GM12878 (cell line): ENCODE results near the gene TMEM182.

Source experiments
- BCLAF1 ChIP-seq: fragments of 450-650 bp; IDR thresholded peaks from 2 replicates; pipeline ENCODE4 v1.6.1; 2017; ENCODE audit warnings: antibody characterized with exemption, mild to moderate bottlenecking, moderate library complexity
- CEBPB ChIP-seq, 2 experiments: fragments of 150-350 bp in 1 of 2; IDR thresholded peaks; 2 replicates each; pipeline ENCODE4 v1.6.1; 2012 to 2014; ENCODE audit warnings: low read depth in 2 of 2, low read length in 2 of 2, borderline replicate concordance in 1 of 2, inconsistent platforms in 1 of 2
- CTCF ChIP-seq, 3 experiments: IDR thresholded peaks in 2 of 3; conservative IDR thresholded peaks in 1 of 3; 2 replicates each; pipeline ENCODE4 v1.5.1; 2011; ENCODE audit warnings: low read depth in 3 of 3, low read length in 3 of 3, mild to moderate bottlenecking in 3 of 3, control low read depth in 2 of 3, moderate library complexity in 2 of 3, inconsistent platforms in 1 of 3, mixed read lengths in 1 of 3; ENCODE audit not compliant: control insufficient read depth in 2 of 3, insufficient read depth in 1 of 3; ENCODE audit errors: extremely low read depth in 1 of 3
- GATAD2B ChIP-seq: fragments of 450-650 bp; conservative IDR thresholded peaks from 2 replicates; pipeline ENCODE4 v1.6.1; 2017; ENCODE audit warnings: low read depth, mild to moderate bottlenecking, moderate library complexity
- MAX ChIP-seq: IDR thresholded peaks from 2 replicates; pipeline ENCODE4 v1.6.1; 2012; ENCODE audit warnings: low read depth, low read length, improper control_type of control experiment
- RAD21 ChIP-seq: IDR thresholded peaks from 2 replicates; pipeline ENCODE4 v1.6.1; 2011; ENCODE audit warnings: mild to moderate bottlenecking, low read depth, low read length, moderate library complexity; ENCODE audit not compliant: insufficient read depth
- SP1 ChIP-seq: IDR thresholded peaks from one replicate; pipeline ENCODE4 v1.6.1; 2011; ENCODE audit warnings: low read depth, low read length
- SRF ChIP-seq, 2 experiments: IDR thresholded peaks; 2 replicates each; pipeline ENCODE4 v1.6.1; 2011; ENCODE audit warnings: low read depth in 2 of 2, low read length in 2 of 2, mild to moderate bottlenecking in 1 of 2, moderate library complexity in 1 of 2
- TAF1 ChIP-seq: IDR thresholded peaks from 2 replicates; pipeline ENCODE4 v1.6.1; 2011; ENCODE audit warnings: mild to moderate bottlenecking, low read depth, low read length, borderline replicate concordance
- USF2 ChIP-seq: IDR thresholded peaks from 2 replicates; pipeline ENCODE4 v1.6.1; 2011; ENCODE audit warnings: low read depth, low read length, improper control_type of control experiment, borderline replicate concordance
- ZBED1 ChIP-seq: IDR thresholded peaks from 2 replicates; pipeline ENCODE4 v1.6.1; 2016; ENCODE audit warnings: borderline replicate concordance
- ZZZ3 ChIP-seq: IDR thresholded peaks from 2 replicates; pipeline ENCODE4 v1.6.1; 2011; ENCODE audit warnings: low read depth; ENCODE audit not compliant: control insufficient read depth, insufficient read length

DNA sequence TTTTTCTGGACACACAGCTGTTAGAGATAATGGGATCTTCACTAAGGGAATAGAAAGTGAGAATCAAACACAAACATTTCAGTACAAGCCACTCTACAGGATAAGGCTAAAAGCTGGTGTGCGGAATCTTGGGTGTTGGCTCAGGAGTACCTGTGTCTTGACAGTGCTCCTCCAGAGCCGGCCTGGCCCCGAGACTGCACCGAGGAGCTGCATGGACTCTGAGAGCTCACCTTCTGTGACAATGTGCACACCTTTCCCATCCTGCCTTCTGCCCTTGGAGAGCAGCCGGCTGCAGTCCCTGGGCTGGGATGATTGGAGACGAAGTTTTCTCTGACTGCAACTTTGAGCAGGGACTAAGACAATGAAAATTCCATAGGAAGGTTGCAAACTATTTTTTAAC, 89.1 kb downstream of the TMEM182 start:
- TF ChIP-seq USF2 (no peak), CTCF (IDR thresholded peaks at IDR 0.05 in 2 of 3, conservative IDR thresholded peaks at IDR 0.05 in 1 of 3; ENCODE audit: control insufficient read depth in 2 of 3, extremely low read depth in 1 of 3, insufficient read depth in 1 of 3, low read depth in 3 of 3, low read length in 3 of 3) (no peak), SRF (IDR thresholded peaks at IDR 0.05; ENCODE audit: low read depth in 2 of 2, low read length in 2 of 2) (no peak), ZBED1 (no peak), RAD21 (no peak), SP1 (no peak), MAX (no peak), ZZZ3 (no peak), CEBPB (IDR thresholded peaks at IDR 0.05; ENCODE audit: borderline replicate concordance in 1 of 2, low read depth in 2 of 2, low read length in 2 of 2) (no peak), BCLAF1 (no peak), TAF1 (no peak), GATAD2B (no peak)
